Measurements from ENCODE around the gene MAPK6.
"Not testable (repeated sequence)": the region's sequence is repeated elsewhere in the genome, so short reads cannot be mapped to it uniquely, and the experiment has no call there.

MAPK6 gene

DNA sequence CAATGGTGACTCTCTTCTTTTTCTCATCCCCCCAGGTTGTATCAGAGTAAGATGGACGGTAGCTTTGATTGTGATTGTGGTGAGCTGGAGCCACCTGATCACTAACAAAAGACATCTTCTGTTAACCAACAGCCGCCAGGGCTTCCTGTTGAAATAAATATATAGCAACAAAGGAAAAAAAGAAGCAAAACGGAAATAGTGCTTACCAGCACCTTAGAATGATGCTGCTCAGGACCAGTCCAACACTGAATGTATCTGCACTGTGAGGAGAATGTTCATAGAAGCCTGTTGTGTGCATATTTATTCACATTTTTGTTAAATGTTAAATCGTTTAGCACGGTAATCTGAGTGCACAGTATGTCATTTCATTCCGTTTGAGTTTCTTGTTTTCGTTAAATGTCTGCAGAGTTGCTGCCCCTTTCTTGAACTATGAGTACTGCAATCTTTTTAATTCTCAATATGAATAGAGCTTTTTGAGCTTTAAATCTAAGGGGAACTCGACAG, 26.8 kb downstream of the MAPK6 start:
- DNase-seq = not testable (repeated sequence)

DNA sequence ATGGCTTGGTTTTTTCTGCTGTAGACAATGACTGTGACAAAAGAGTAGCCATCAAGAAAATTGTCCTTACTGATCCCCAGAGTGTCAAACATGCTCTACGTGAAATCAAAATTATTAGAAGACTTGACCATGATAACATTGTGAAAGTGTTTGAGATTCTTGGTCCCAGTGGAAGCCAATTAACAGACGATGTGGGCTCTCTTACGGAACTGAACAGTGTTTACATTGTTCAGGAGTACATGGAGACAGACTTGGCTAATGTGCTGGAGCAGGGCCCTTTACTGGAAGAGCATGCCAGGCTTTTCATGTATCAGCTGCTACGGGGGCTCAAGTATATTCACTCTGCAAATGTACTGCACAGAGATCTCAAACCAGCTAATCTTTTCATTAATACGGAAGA, 27.5 kb downstream of the MAPK6 start:
- DNase-seq = not testable (repeated sequence)

DNA sequence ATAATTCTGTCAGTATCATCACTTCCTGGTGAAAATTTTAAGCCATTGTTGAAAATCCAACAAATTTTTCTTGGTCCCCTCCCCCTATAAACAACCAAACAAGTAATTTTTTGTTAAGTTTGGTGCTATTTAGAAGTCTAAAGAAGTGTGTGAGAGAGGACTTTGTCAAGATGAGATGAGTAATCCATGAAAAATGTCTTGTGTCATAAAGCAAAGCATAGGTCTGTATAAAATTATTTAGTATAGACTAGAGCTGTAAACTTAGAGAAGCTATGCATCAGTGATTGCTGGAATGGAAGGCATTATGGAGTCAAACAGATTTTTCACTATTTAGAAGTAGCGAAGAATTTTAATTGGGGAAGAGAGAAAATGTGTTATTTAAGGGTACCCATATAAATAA, 31.4 kb downstream of the MAPK6 start:
- DNase-seq = no peak

DNA sequence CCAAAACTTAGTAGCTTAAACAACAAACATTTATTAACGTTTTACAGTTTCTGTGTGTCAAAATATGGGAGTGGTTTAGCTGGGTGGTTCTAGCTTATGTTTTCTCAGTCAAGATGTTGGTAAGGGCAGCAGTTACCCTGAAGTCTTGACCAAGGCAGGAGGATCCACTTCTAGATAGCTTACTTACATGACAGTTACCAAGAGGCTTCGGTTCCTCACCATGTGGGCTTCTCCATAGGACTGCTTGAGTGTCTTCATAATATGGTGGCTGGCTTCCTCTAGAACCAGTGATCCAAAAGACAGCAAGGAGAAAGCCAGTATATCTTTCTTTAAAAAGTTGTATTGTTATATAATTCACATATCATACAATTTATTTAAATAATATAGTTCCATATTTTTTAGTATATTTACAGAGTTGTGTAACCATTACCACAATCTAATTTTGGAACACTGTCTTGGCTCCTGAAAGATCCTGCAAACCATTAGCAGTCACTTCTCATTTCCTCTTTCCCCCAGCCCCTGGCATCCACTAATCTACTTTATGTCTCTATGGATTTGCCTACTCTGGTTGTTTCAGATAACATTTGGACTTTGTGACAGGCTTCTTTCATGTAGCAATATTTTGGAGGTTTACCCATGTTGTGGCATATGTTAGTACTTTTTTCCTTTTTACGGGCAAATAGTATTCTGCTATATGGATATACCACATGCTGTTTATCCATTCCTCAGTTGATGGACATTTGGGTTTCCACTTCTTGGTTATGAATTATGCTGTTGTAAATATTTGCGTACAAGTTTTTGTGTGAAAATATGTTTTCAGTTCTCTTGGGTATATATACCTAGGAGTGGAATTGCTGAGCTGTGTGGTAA, 33.3 kb downstream of the MAPK6 start:
- no peak for DNase-seq

DNA sequence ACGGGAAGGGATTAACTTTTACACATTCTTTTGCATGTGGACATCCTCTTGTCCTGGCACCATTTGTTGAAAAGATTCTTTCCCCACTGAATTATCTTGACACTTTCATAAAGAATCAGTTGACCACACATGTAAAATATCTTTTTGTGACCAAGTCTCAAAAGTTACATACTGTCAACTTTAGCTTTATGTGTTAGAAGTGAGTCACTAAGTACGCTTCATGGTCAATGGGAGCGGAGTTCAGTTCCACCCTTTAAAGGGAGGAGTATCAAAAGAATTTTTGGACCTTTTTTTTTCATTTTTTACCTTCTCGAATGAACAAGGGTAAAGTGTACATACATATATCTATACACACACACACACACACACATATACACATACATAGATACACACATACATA, 35.4 kb downstream of the MAPK6 start:
- DNase-seq = no peak

DNA sequence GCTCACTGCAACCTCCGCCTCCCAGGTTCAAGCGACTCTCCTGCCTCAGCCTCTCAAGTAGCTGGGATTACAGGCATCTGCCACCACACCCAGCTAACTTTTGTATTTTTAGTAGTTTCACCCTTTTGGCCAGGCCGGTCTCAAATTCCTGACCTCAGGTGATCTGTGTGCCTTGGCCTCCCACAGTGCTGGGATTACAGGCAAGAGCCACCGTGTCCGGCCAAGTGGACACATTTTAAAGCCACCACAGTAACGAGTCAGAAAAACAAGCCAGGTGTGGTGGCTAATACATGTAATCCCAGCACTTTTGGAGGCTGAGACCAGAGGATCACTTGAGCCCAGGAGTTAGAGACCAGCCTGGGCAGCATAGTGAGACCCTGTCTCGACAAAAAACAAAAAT, 35.8 kb downstream of the MAPK6 start:
- DNase-seq = not testable (repeated sequence)

DNA sequence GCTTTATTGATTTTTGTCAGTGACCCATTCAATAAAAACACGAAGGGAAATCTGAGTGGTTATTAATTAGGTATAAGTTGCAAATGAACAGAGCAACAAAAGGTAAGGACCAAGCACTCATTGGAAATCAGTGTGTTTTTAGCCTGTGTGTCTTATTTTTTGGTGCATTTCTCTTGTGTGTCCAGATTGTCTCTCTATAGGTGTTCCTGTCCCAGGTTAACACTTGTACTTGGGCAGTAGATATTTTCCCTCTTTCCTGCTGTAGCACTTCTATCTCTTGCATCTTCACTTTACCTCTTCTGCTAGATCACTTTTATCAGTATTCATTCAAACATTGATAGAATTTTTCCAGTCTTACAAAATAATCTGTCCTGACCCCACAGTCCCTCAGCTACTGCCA, 37.0 kb downstream of the MAPK6 start:
- no peak for DNase-seq

DNA sequence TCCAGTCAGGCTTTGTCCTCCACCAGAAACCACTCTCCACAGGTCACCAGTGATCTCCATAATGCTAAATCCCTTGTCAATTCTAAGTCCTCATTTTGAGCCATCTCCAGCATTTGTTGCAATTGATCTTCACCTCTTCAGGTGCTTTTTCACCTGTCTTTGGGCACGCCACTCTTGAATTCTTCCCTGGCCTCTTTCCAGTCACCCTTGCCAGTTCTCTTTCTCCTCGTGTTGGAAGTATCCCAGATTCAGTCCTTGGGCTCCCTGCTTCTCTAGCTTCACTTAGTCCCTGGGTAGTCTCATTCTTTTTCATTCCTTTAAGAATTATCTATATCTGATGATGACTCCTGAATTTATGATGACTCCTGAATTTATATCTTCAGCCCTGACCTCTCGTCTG, 37.5 kb downstream of the MAPK6 start:
- no peak for DNase-seq

DNA sequence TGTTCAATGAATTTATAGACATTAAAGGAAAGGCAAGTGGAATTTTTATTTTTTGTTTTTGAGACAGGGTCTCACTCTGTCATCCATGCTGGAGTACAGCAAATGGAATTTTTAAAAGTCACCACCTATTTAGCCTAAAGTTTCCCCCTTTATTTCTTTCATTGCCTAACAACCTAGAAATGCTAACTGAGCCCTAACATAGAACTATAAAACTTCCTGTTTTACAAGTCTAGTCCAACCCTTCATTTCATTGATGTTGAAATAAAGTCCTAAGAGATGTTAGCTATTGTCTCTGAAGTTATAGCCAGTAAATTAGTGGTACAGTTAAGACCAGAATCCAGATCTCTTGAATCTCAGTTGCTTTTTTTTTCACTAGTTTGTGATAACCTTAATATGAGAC, 39.0 kb downstream of the MAPK6 start:
- no peak for DNase-seq

DNA sequence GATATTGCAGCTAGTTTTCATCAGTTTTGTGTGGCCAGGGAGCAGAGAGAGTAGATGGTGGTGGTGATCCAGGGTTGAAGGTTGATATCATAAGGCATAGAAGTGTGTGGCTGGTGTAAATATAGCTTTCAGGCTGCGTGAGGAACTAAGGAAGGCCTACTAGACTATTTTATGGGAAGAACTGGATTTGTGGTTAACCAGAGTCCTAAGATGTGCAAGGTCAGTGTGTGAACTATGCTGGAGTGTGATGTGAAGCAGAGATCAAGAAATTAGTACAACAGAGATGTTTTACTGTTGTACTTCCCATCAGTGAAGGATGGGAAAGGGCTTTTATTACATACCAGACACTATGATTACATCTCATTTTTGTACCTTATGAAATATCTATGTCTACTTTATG, 41.5 kb downstream of the MAPK6 start:
- no peak for DNase-seq

DNA sequence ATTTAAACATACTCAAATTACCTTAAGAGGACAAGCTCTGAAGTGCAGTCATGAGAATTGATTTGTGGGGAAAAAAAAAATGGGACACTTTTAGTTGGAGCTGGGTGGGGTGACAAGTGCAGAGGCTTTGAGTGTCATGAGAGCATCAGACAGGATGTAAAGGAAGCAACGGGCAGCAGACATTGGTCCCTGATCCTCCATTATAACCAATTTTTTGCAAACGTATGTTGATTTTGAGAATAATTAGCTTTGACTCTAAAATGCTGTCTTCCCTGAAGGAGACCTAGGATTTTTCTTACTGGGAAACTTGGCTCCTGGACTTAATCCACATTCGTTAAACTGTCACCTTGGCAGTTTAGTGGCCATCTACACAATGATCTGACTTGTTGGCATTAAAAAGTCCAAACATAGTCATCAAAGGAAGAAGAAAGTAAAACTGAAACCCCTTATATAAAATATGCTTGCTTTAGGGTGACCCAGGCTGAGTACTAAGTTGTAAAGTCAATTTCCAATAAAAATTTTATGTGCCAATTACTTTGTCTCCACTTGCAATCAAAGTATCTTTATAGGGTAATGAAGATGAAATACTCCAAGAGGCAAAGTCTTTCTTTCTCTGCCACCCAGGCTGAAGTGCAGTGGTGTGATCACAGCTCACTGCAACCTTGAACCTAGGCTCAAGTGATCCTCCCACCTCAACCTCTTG, 48.0 kb downstream of the MAPK6 start:
- no peak for DNase-seq

DNA sequence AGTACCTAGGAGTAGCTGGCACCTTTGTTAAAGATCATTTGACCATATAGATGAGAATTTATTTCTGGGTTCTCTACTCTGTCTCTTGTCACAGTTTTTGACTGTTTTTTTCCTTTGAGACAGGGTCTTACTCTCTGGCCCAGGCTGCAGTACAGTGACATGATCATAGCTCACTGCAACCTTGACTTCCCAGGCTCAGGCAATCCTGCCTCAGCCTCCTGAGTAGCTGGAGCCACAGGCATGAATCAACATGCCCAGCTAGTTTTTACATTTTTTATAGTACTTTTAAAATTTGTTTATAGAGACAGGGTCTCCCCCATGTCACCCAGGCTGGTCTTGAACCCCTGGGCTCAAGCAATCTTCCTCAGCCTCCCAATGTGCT, 48.5 kb downstream of the MAPK6 start:
- no peak for DNase-seq

DNA sequence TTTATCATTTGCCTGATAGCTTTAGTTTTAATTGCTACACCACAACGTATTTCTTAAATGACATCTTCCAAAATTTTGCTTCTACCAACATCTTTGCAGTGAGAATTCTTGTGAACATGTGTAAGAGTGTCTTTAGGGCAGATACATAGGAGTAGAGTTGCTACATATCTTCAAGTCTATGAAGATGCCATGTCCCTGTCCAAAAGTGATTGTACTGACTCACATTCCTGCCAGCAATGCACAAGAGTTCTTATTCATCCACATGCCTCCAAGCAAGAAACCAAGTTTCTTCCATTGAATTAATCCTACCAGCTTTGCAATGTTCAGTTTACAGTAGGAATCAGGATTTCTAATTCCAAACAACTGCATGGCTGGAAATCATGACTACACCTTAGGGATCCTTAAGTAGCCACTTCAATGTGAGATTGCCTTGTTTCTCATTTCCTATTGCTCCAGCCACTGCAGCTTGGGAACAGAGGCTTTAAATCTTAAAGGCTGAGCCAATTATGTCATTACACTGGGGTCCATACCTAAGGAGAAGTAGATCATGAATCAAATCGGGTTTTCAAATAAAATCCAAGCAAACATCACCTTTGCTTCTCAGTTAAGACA, 49.1 kb downstream of the MAPK6 start:
- DNase-seq = no peak

DNA sequence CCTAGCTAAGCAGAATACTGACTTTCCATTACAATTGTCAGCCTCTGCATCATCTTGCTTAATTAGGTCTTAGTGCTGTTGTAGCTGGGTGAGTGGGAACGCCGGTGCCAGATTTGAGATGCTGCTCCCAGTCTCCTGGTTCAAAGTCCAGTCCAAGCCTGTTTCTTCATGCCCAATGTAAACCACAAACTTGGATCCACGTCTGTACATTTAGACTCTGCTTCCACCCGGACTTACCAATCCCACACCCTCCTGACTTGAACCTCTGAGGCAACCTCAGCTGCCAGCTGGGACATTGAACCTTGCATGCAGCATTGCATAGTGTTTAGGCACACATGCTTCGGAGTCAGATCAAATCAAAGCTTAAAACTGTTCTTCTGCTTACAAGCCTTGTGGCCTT, 50.5 kb downstream of the MAPK6 start:
- DNase-seq = no peak

DNA sequence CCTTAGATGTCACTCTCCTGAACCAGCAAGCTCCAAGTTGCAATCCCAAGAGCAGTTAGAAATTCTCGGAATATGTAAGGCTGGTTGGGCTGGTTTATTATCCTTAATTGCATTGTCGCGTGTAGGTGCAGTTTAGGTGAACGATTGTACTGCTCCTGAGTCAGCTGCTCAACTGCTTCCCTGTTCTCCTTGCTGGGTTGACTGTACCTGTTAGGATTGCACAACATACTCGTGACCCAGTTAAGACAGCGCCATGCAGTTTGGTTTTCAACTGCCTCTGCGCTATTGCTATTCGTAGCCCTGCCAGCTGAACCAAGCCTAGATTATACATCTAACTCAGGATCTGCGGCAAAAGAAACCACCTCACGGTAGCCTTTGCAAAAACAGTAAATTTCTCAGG, 52.6 kb downstream of the MAPK6 start:
- DNase-seq = no peak

DNA sequence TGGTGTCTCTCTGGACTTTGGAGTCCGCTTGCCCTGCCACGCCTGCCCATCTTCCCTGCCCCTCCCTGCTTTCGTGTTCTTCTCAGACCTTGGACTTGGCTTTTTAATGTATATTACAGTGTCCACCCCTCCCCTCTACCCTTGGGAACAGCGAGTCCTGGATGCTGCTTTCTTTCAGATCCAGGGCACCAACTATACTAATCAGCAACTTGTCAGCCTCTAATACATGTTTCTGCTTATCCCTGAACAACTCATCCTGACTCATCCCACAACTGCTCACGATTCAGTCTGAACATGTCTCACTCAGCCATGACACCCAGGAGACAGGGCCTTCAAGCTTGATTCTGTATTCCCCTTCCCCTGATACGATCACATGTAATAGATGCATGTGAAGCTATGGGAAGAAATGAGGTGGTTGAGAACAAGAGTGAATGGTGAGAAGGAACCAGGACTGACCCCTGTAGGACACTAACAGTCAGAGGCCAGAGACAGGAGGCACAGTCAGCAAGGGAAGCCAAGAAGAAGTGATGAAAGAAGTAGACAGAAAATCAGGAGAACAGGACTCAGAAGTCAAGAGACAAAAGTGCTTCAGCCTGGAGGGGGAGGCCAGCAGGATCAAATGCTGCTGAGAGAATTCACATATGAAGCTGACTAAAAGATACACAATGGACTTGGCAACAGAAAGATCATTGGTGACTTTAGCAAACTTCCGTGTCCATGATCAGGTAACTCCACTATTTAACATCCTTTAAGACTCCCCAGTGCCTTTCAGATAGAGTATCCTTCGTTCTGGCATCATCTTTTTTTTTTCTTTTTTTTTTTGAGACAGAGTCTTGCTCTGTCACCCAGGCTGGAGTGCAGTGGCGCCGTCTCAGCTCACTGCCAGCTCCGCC, 58.1 kb downstream of the MAPK6 start:
- no peak for DNase-seq

DNA sequence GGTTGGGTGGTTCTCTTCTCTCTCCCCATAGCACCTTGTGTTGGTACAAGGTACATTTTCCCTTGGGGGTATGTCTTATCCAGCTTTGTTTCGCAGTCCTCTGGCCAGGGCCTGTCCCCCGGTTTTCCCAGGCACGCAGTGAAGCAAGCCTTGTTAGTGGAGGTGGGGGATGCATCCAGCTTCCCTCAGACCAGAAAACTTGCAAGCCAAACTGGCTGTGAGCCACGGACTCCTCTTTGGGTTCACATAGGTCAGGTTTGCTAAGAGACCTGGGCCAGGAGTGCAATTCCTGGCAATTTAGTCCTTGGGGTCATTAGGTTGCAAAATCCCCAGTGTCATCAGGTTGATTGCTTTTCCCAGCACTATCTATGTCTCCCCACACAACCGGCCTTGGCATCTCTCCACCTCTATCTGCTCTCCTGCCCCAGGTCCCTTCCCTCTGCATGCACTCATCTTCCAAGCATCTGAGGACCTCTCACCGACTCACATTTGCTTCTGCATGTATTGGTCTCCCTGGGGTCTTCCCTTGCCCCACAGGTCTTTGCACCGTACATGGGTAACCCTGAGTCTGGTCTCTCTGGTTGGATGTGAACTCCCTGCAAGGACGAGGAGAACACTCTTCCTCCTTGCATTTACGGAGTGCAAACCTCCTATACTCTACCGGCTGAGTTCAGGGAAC, 59.3 kb downstream of the MAPK6 start:
- no peak for DNase-seq

DNA sequence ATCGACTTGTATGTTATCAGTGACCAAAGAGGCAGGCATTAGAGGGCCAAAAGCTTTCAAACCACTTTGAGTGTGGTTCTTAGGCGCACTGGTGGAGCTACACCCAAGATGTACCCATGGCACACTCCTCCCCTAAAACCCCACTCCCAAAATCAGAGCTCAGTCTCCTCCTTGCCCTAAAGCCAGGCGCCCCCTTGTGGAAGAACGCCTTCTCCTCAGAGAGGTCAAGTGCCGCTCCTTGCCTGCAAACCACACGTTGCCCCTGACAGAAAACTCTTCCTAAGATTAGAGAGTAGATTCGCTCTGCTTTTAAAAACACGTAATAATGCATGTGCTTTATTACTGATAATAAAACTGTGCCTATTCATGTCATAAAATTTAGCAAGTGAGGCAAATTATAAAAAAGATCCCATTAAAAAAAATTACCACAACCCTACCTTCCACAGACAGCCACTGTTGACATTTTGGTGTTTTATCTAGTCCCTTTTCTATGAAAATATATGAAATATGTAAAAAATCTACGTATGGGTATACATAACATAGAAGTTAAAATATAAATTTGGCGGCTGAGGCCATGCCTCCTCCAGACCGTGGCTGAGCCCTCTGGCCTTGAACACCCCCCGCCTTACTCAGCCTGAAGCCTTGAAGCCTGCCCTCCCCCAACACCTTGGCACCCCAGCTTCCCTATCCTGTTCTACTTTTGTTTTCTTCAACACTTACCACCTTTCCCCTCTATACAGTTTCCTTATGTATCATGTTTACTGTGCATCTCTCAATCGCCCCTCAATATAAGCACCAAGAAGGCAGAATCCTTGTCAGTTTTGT, 60.1 kb downstream of the MAPK6 start:
- DNase-seq = no peak

DNA sequence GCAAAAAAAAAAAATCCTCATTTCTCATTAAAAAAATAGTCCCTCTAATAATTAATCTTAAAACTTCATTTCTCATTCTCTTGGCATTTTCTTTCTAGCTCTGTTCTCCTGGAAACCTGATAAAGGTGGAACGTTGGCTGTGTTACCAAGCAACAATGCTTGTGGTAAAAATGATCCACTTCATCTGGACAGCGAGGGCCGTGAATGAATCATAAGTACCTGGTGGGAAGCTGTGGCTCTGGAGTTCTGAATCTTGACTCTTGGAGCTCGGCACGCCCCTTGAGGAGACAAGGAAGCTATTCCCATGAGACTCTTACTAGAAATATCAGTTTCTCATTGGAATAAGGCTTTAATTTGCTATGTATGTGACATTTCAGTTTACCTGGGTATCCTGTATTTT, 61.0 kb downstream of the MAPK6 start:
- DNase-seq = no peak

DNA sequence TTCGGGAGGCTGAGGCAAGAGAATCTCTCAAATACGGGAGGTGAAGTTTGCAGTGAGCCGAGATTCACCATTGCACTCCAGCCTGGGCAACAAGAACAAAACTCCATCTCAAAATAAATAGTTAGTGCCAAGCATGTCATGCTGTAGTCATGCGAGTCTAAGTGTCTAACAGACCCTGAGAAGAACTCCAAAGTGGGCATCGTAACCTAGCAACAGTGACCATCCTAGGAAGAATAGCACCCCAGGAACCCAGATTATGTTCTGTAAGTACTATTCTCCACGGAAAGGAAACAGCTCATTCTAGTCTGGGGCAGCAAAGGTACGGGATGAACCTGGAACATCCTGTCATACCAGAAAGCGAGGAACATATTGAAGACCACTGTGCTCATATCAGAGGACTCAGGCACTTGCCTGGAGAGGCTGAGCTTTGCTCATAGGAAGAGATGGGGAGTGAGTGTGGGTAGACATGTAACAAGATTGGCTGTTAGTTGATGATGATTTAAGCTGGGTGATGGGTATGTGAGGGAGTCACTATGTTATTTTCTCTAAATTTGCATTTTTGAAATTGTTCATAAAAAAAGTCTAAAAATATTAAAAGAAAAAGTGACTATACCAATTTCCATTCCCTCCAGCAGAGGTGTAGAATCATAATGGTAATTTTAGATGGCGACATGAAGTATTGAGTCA, 61.8 kb downstream of the MAPK6 start:
- DNase-seq = no peak
